Erythroblast (primary cell): ENCODE results near the gene CYFIP1.

Experiments
- GATA1 ChIP-seq: IDR thresholded peaks from 2 replicates; pipeline ENCODE4 v1.6.1; 2011; ENCODE audit warnings: low read depth, mild to moderate bottlenecking, control low read depth, low read length, moderate library complexity
- POLR2A ChIP-seq: IDR thresholded peaks from 2 replicates; pipeline ENCODE4 v1.6.1; 2011; ENCODE audit warnings: mild to moderate bottlenecking, low read length

DNA sequence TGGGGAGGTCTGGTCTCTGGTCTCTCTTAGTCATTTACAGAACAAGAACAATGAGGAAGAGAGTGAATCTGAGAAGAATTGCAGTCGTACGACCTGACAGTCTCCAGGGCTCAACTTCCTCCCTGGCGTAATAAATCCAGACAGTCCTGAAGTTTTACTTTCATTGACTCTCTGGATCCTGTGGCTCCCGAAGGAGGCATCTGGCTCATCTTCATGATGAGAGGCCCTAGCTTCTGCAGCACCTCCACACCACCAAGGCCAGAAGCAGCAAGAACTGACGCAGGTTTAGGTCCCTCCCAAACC, 11.8 kb upstream of the CYFIP1 start:
- TF ChIP-seq POLR2A (no peak), GATA1 (no peak)
